ENCODE results near the gene OSBPL2. TPM values are rescaled to one million over a fixed set of nuclear protein-coding genes. Genes with fewer than 3 reads are reported as not detected.

OSBPL2 gene
- total and polyA plus RNA-seq, 9 of the 15 experiments (the other 6 are each of a cell fraction or from before 2014, with no cell fraction given), result 2.5 to 25.6 (median 14.1) TPM

DNA sequence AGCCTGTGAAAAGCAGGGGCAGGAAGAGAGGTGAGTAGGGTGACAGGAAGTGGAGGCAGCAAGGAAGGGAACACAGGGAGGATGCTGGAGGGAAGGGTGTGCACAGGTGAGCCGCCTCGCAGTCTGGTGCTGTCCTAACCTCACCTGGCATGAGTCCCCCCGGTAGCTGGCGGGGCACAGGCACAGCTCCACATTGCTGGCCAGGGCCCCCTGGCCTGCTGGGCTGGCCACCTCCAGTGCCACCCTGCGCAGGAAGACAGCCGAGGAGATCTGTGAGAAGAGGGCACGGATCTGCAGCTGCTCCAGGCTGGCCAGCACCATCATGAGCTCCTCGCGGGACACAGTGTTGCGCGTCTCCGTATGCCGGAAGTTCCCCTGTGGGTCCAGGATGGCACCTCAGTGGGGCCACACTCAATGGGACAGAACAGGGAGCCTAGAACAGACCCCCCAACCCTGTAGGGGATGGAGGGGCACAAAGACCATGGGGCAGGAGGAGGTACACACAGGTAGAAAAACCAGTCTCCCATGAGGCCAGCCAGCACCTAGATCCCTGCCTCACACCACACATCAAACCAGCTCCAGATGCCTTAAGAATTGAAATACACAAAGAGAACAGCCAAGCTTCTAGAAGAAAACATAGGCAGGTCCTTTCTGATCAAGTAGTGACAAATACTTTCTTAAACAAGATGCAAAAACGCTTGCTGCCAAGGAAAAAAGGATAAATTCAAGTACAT, 87.0 kb downstream of the OSBPL2 start:
- no peak overlapping the region for H3K4me3 ChIP-seq
- no peaks in the 10 kb centered on the region for H3K79me2 ChIP-seq (ENCODE audit: control insufficient read depth, insufficient read depth, low read length)
- TF ChIP-seq MIER1 (IDR thresholded peaks at IDR 0.05; ENCODE audit: low read depth) (no peak), SIX5 (IDR thresholded peaks at IDR 0.05; ENCODE audit: borderline replicate concordance in 1 of 2, insufficient read depth in 1 of 2, low read depth in 1 of 2, low read length in 2 of 2) (no peak), DIDO1 (tag; IDR thresholded peaks at IDR 0.05; ENCODE audit: low read depth) (no peak), TRIM28 (IDR thresholded peaks at IDR 0.05) (no peak), ZKSCAN8 (CRISPR knock-in tag; IDR thresholded peaks at IDR 0.05) (no peak), ARID2 (IDR thresholded peaks at IDR 0.05) (no peak), ASH1L (IDR thresholded peaks at IDR 0.05; ENCODE audit: borderline replicate concordance, low read depth, partially characterized antibody) (no peak)
- TF ChIP-seq, protein P1, sequence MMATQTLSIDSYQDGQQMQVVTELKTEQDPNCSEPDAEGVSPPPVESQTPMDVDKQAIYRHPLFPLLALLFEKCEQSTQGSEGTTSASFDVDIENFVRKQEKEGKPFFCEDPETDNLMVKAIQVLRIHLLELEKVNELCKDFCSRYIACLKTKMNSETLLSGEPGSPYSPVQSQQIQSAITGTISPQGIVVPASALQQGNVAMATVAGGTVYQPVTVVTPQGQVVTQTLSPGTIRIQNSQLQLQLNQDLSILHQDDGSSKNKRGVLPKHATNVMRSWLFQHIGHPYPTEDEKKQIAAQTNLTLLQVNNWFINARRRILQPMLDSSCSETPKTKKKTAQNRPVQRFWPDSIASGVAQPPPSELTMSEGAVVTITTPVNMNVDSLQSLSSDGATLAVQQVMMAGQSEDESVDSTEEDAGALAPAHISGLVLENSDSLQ (IDR thresholded peaks at IDR 0.05), result no peak
- TF ChIP-seq, protein P2, sequence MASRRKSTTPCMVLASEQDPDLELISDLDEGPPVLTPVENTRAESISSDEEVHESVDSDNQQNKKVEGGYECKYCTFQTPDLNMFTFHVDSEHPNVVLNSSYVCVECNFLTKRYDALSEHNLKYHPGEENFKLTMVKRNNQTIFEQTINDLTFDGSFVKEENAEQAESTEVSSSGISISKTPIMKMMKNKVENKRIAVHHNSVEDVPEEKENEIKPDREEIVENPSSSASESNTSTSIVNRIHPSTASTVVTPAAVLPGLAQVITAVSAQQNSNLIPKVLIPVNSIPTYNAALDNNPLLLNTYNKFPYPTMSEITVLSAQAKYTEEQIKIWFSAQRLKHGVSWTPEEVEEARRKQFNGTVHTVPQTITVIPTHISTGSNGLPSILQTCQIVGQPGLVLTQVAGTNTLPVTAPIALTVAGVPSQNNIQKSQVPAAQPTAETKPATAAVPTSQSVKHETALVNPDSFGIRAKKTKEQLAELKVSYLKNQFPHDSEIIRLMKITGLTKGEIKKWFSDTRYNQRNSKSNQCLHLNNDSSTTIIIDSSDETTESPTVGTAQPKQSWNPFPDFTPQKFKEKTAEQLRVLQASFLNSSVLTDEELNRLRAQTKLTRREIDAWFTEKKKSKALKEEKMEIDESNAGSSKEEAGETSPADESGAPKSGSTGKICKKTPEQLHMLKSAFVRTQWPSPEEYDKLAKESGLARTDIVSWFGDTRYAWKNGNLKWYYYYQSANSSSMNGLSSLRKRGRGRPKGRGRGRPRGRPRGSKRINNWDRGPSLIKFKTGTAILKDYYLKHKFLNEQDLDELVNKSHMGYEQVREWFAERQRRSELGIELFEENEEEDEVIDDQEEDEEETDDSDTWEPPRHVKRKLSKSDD (conservative IDR thresholded peaks at IDR 0.05; ENCODE audit: low read length), result no peak
- H3K9ac ChIP-seq (ENCODE audit: insufficient read depth in 1 of 2, low read depth in 2 of 2, low read length in 2 of 2), result no peak overlapping the region
- intact Hi-C loops (cut with micrococcal nuclease), result no loop called here
- H3K36me3 ChIP-seq (ENCODE audit: control insufficient read depth, insufficient read depth, low read length), result peaks cover 91% of the 10 kb centered on the region; the same call in 2 of the 3 replicates
- in situ Hi-C loops (cut with MboI), result no loop called here
- H3K9me1 ChIP-seq (ENCODE audit: control insufficient read depth, insufficient read depth, low read length), result peaks cover 3% of the 10 kb centered on the region
- WGBS (ENCODE audit: insufficient coverage, low coverage, missing lambda C conversion rate), result 94% methylated on average over 13 of the region's 14 CpGs
- no peaks in the 10 kb centered on the region for H4K20me1 ChIP-seq (replicated peaks; ENCODE audit: control insufficient read depth, insufficient read depth, low read length)
- ChIA-PET POLR2A (interaction anchor here (1.1 kb wide), 1 partner anchor 40 kb away, joined by 3 read pairs; no protein-coding TSS in a partner anchor), CTCF (ENCODE audit: low intra/inter-chr PET ratio) (no interaction called here)
- no peak overlapping the region for H3K4me2 ChIP-seq (ENCODE audit: insufficient read depth, low read length)
- peaks cover 2 to 36% of the 10 kb centered on the region in 2 experiments; a peak in 2 of 5 replicates for H3K4me1 ChIP-seq (replicated peaks in 1 of 2; ENCODE audit: control insufficient read depth in 2 of 2, insufficient read depth in 2 of 2, low read length in 2 of 2)
- DNase-seq (ENCODE audit: extremely low read depth in 1 of 4, low spot score in 3 of 4), result no peak
- H2AFZ ChIP-seq (ENCODE audit: low read depth, low read length), result no peak overlapping the region
- ATAC-seq, result no peak
- no TSS peak for BruUV-seq (replicated peaks)
- no peak overlapping the region for H3K27ac ChIP-seq (ENCODE audit: extremely low read depth, low read depth, low read length)
- FAIRE-seq, result no peak
- no peaks in the 10 kb centered on the region for H3K9me3 ChIP-seq (replicated peaks; ENCODE audit: control insufficient read depth, insufficient read depth, low read depth, low read length)
- no peaks in the 10 kb centered on the region for H3K27me3 ChIP-seq (ENCODE audit: control insufficient read depth in 2 of 2, insufficient read depth in 2 of 2, low read length in 2 of 2)

Data from K562 (cell line).